IMR-90 (cell line): ENCODE data around the gene NT5C1B. TPM values are rescaled to one million over a fixed set of nuclear protein-coding genes. Genes with fewer than 3 reads are reported as not detected.

Source experiments
- ATAC-seq: fragments of 200-7000 bp; cut with Tn5 transposase; 2 replicates; pipeline ENCODE4 v1.9.1; 2020; ENCODE audit warnings: low read depth, mild to moderate bottlenecking, moderate library complexity
- BruUV-seq: library from RNA; stranded (reverse); fragments of 400-500 nt; replicated peaks from 2 replicates; lab custom pipeline; 2021; lab: Mats Ljungman, UMichigan
- CTCF ChIA-PET: fragments of 300-600 bp; formaldehyde crosslinking; extraction: SDS; loops from one replicate; lab custom pipeline; 2021; ENCODE audit warnings: antibody characterized with exemption; lab: Yijun Ruan, JAX
- POLR2A ChIA-PET: fragments of 300-600 bp; sonication (Branson Sonifier 250); formaldehyde crosslinking; loops from one replicate; lab custom pipeline; 2022; ENCODE audit warnings: antibody characterized with exemption; ENCODE audit not compliant: unreplicated experiment; lab: Charles Lee
- DNase-seq: peaks from one replicate; pipeline ENCODE4 v3.0.0; 2013
- H2AFZ ChIP-seq: replicated peaks from 2 replicates; pipeline ENCODE3; 2013; ENCODE audit warnings: low read length, mild to moderate bottlenecking; ENCODE audit not compliant: poor library complexity
- H2AK5ac ChIP-seq: 2 replicates; pipeline ENCODE4 v1.6.1; 2013; ENCODE audit warnings: low read depth, low read length, inconsistent platforms
- H2AK9ac ChIP-seq: replicated peaks from 2 replicates; pipeline ENCODE3; 2013; ENCODE audit warnings: mild to moderate bottlenecking, low read depth, low read length, moderate library complexity; ENCODE audit not compliant: poor library complexity
- H2BK120ac ChIP-seq: 2 replicates; pipeline ENCODE4 v1.6.1; 2013; ENCODE audit warnings: low read depth, low read length, inconsistent platforms
- H2BK15ac ChIP-seq: 3 replicates; pipeline ENCODE4 v1.6.1; 2013; ENCODE audit warnings: low read depth, low read length, inconsistent platforms
- H2BK20ac ChIP-seq: 2 replicates; pipeline ENCODE4 v1.6.1; 2013; ENCODE audit warnings: low read depth, mild to moderate bottlenecking, inconsistent platforms, low read length, moderate library complexity
- H2BK5ac ChIP-seq: 2 replicates; pipeline ENCODE4 v1.6.1; 2013; ENCODE audit warnings: mild to moderate bottlenecking, low read depth, low read length, inconsistent platforms; ENCODE audit not compliant: poor library complexity, severe bottlenecking
- H3K14ac ChIP-seq: replicated peaks from 2 replicates; pipeline ENCODE4 v1.6.1; 2013; ENCODE audit warnings: low read depth, low read length, inconsistent platforms
- H3K18ac ChIP-seq: 2 replicates; pipeline ENCODE4 v1.6.1; 2013; ENCODE audit warnings: low read depth, low read length, control low read depth
- H3K23ac ChIP-seq: 2 replicates; pipeline ENCODE4 v1.6.1; 2013; ENCODE audit warnings: low read depth, low read length, inconsistent platforms
- H3K27ac ChIP-seq: 2 replicates; pipeline ENCODE4 v1.5.1; 2013; ENCODE audit warnings: mild to moderate bottlenecking, control low read depth, low read length; ENCODE audit not compliant: insufficient read depth
- H3K27me3 ChIP-seq: 2 replicates; pipeline ENCODE4 v1.6.1; 2013; ENCODE audit warnings: low read length; ENCODE audit not compliant: control insufficient read depth, insufficient read depth
- H3K36me3 ChIP-seq: 2 replicates; pipeline ENCODE4 v1.6.1; 2013; ENCODE audit warnings: low read length, mixed read lengths; ENCODE audit not compliant: control insufficient read depth, insufficient read depth
- H3K4ac ChIP-seq: 2 replicates; pipeline ENCODE4 v1.6.1; 2013; ENCODE audit warnings: low read depth, low read length, inconsistent platforms
- H3K4me1 ChIP-seq: 2 replicates; pipeline ENCODE4 v1.6.1; 2013; ENCODE audit warnings: low read length, mixed read lengths; ENCODE audit not compliant: control insufficient read depth, insufficient read depth
- H3K4me2 ChIP-seq: 2 replicates; pipeline ENCODE4 v1.6.1; 2013; ENCODE audit warnings: low read depth, mild to moderate bottlenecking, control low read depth, low read length, moderate library complexity
- H3K4me3 ChIP-seq: 2 replicates; pipeline ENCODE4 v1.5.1; 2013; ENCODE audit warnings: low read depth, mild to moderate bottlenecking, control low read depth, low read length, moderate library complexity; ENCODE audit not compliant: insufficient read depth
- H3K56ac ChIP-seq: 2 replicates; pipeline ENCODE4 v1.6.1; 2013; ENCODE audit warnings: low read length, inconsistent platforms; ENCODE audit not compliant: insufficient read depth; ENCODE audit errors: extremely low read depth
- H3K79me1 ChIP-seq, 2 experiments: 2 replicates each; pipeline ENCODE4 v1.6.1; 2013; ENCODE audit warnings: low read length in 2 of 2, inconsistent platforms in 1 of 2, low read depth in 1 of 2
- H3K9ac ChIP-seq: 2 replicates; pipeline ENCODE4 v1.6.1; 2013; ENCODE audit warnings: low read depth, low read length, control low read depth
- H3K9me1 ChIP-seq: 2 replicates; pipeline ENCODE4 v1.6.1; 2013; ENCODE audit warnings: low read length, inconsistent platforms; ENCODE audit not compliant: insufficient read depth
- H3K9me3 ChIP-seq: 2 replicates; pipeline ENCODE4 v1.6.1; 2013; ENCODE audit warnings: low read length; ENCODE audit not compliant: control insufficient read depth, insufficient read depth
- H4K20me1 ChIP-seq: 2 replicates; pipeline ENCODE4 v1.6.1; 2013; ENCODE audit warnings: low read length, inconsistent platforms; ENCODE audit not compliant: insufficient read depth
- H4K5ac ChIP-seq: 2 replicates; pipeline ENCODE4 v1.6.1; 2013; ENCODE audit warnings: mild to moderate bottlenecking, low read depth, low read length, control low read depth
- H4K8ac ChIP-seq, 2 experiments: 2 replicates each; pipeline ENCODE4 v1.6.1; 2013; ENCODE audit warnings: low read depth in 2 of 2, low read length in 2 of 2, control low read depth in 1 of 2, inconsistent platforms in 1 of 2
- H4K91ac ChIP-seq: 2 replicates; pipeline ENCODE4 v1.6.1; 2013; ENCODE audit warnings: low read depth, low read length, inconsistent platforms; ENCODE audit not compliant: insufficient read depth
- CEBPB ChIP-seq: IDR thresholded peaks from 2 replicates; pipeline ENCODE4 v1.6.1; 2012; ENCODE audit warnings: low read depth, low read length, improper control_type of control experiment
- WGBS, 2 experiments: methylation state at CpG; one replicate each; pipeline versions ENCODE4 v1.1.5 to v1.1.7; 2013; ENCODE audit warnings: missing lambda C conversion rate in 2 of 2; ENCODE audit not compliant: insufficient read length in 1 of 2; ENCODE audit errors: extremely low coverage in 2 of 2; 5-methylcytosine and 5-hydroxymethylcytosine counted together
- dilution Hi-C: fragments of 300-500 bp; cut with HindIII; formaldehyde crosslinking; loops from one replicate; pipeline ENCODE4 v1.14.3; 2018; ENCODE audit warnings: low sequenced_read_pairs; ENCODE audit not compliant: unreplicated experiment
- in situ Hi-C: fragments of 300-500 bp; cut with MboI; formaldehyde crosslinking; loops from 3 replicates; pipeline ENCODE4 v1.14.3; 2019; ENCODE audit warnings: low sequenced_read_pairs, inconsistent platforms, mixed read lengths
- intact Hi-C: fragments of 100-400 bp; cut with micrococcal nuclease; formaldehyde crosslinking; loops from 2 replicates; pipeline ENCODE4 v1.10.0; 2022
- microRNA-seq, 2 experiments: library from miRNA; stranded (forward) in 1 of 2; unstranded in 1 of 2; fragments of 10-50 nt in 1 of 2; fragments of <30 nt in 1 of 2; gene quantifications in 1 of 2; microRNA quantifications in 1 of 2; one replicate each; pipeline versions ENCODE3 to v1.1.0; 2013 to 2020; ENCODE audit not compliant: insufficient read depth in 1 of 2, insufficient read length in 1 of 2, unreplicated experiment in 1 of 2
- polyA plus RNA-seq, 3 experiments: library from polyadenylated mRNA; depleted of rRNA; stranded (reverse); fragments of >200 nt; gene quantifications; 2 replicates each; pipeline ENCODE4 v1.2.3, GENCODE V29; 2012; ENCODE audit warnings: low replicate concordance in 1 of 3
- small RNA-seq, 5 experiments: library from RNA; depleted of rRNA; stranded (forward); fragments of <200 nt; gene quantifications; one replicate each; pipeline ENCODE3, GENCODE V24; 2012
- total RNA-seq: library from RNA; depleted of rRNA; stranded (reverse); fragments of >200 nt; gene quantifications from 2 replicates; pipeline ENCODE4 v1.2.3, GENCODE V29; 2012; rRNA removed

Gene NT5C1B
- total and polyA plus RNA-seq, 2 of the 4 experiments (the other 2 are of a cell fraction) = not detected

GRCh38 chr2:18514526-18515461, 74.6 kb downstream of the NT5C1B start:
- ATAC-seq = no peak

More at GRCh38 chr2:18514526-18515461, 74.6 kb downstream of the NT5C1B start:
- Histone ChIP-seq H2AFZ (peak overlapping the region; percentile 68), H3K9me1 (peaks cover 23% of the 10 kb centered on the region), H3K4me2 (no peak overlapping the region), H2BK20ac (peak overlapping the region; percentile 90), H2AK9ac (peak overlapping the region; percentile 2), H3K56ac (peak overlapping the region; percentile 86), H3K36me3 (no peaks in the 10 kb centered on the region), H3K79me1 (no peaks in the 10 kb centered on the region), H2BK120ac (peak overlapping the region; percentile 95), H3K4me1 (peaks cover 27% of the 10 kb centered on the region), H3K18ac (peak overlapping the region; percentile 93), H2BK5ac (peak overlapping the region; percentile 91), H4K8ac (peak overlapping the region; percentile 25 to 80), H3K23ac (peak overlapping the region; percentile 88), H3K14ac (peak overlapping the region; percentile 73), H2BK15ac (peak overlapping the region; percentile 33; the same call in 2 of the 3 replicates), H3K9me3 (no peaks in the 10 kb centered on the region), H3K4ac (peak overlapping the region; percentile 94), H2AK5ac (peak overlapping the region; percentile 91), H4K20me1 (no peaks in the 10 kb centered on the region), H3K9ac (peak overlapping the region; percentile 54), H3K27ac (peak overlapping the region; percentile 93; the same call in 1 of the 2 replicates), H3K4me3 (no peak overlapping the region), H3K27me3 (no peaks in the 10 kb centered on the region), H4K91ac (peak overlapping the region; percentile 92), H4K5ac (peak overlapping the region; percentile 91)
- CTCF ChIA-PET = interaction anchor here (0.6 to 0.9 kb wide), 3 partner anchors 123 to 411 kb away, joined by 3 to 6 read pairs (median 5); no protein-coding TSS in a partner anchor
- no TSS peak for BruUV-seq
- POLR2A ChIA-PET = no interaction called here
- in situ Hi-C loops (loop anchor here (25.0 kb wide), 1 partner anchor 1148 kb away; no protein-coding TSS in a partner anchor), intact Hi-C loops (loop anchor here (5.0 kb wide), 1 partner anchor 127 kb away; no protein-coding TSS in a partner anchor), dilution Hi-C loops (no loop called here)
- 60% methylated on average over 1 of the region's 4 CpGs; no CpG with 5 or more reads in 1 of the 2 experiments for WGBS, 2 experiments
- DNase-seq = no peak
- TF ChIP-seq CEBPB = no peak

Small RNA genes lying within 50 kb of the gene (microRNA-seq; reads per million reads assigned to microRNA genes)
- not detected for gene RNU6-1215P (ENCODE audit: insufficient read depth, insufficient read length)

Small RNA genes lying within 50 kb of the gene (small RNA-seq; reads per million reads assigned to genes)
- 0 to 0.57 (median 0) reads per million in 5 experiments for gene RNU6-1215P

Other genes starting within 250 kb of the NT5C1B start
- gene RDH14, start 28.9 kb downstream of the NT5C1B start, total RNA-seq = 12.2 TPM in 2 replicates
- gene RDH14, start 28.9 kb downstream of the NT5C1B start, polyA plus RNA-seq (2012; rRNA removed) = 10.2 and 11.9 TPM in 2 replicates